ENCODE results near the gene PHLDA2. TPM values are rescaled to one million over a fixed set of nuclear protein-coding genes. Genes with fewer than 3 reads are reported as not detected.

Gene PHLDA2
- total RNA-seq, 2 donors from 2014 or later = 4.6 to 8.1 TPM

- no peak for DNase-seq (ENCODE audit: low spot score)
- intact Hi-C loops (cut with DNase I) = no loop called here
These were observed 25.6 kb downstream of the PHLDA2 start for GRCh38 chr11:2903672-2904011.

- intact Hi-C loops (cut with DNase I) = no loop called here
These were observed 26.2 kb downstream of the PHLDA2 start for GRCh38 chr11:2902784-2903671.

GRCh38 chr11:2901854-2902783 lies 27.1 kb downstream of the PHLDA2 start:
- intact Hi-C loops (cut with DNase I) = no loop called here
- DNase-seq (ENCODE audit: low spot score) = peak; percentile 99

More at GRCh38 chr11:2902784-2903671, 26.2 kb downstream of the PHLDA2 start:
- DNase-seq (ENCODE audit: low spot score) = no peak

- intact Hi-C loops (cut with DNase I) = no loop called here
- DNase-seq (ENCODE audit: low spot score) = no peak
These were observed 27.9 kb downstream of the PHLDA2 start for GRCh38 chr11:2901196-2901796.

GRCh38 chr11:2899080-2899783 lies 30.0 kb downstream of the PHLDA2 start:
- intact Hi-C loops (cut with DNase I) = loop anchor here in 1 of 2 donors (10.0 kb wide), 1 partner anchor 594 kb away; the partner anchor contains the start of genes C11orf21 and TSPAN32
- DNase-seq (ENCODE audit: low spot score) = no peak

GRCh38 chr11:2898366-2899079 lies 30.7 kb downstream of the PHLDA2 start:
- intact Hi-C loops (cut with DNase I) = loop anchor here in 1 of 2 donors (10.0 kb wide), 1 partner anchor 594 kb away; the partner anchor contains the start of genes C11orf21 and TSPAN32
- peak; percentile 90 for DNase-seq (ENCODE audit: low spot score)

- intact Hi-C loops (cut with DNase I) = loop anchor here in 1 of 2 donors (10.0 kb wide), 1 partner anchor 592 kb away; the partner anchor contains the start of genes C11orf21 and TSPAN32
- DNase-seq (ENCODE audit: low spot score) = no peak
These were observed 32.2 kb downstream of the PHLDA2 start for GRCh38 chr11:2897048-2897447.

- intact Hi-C loops (cut with DNase I) = loop anchor here in 1 of 2 donors (10.0 kb wide), 1 partner anchor 591 kb away; the partner anchor contains the start of genes C11orf21 and TSPAN32
- no peak for DNase-seq (ENCODE audit: low spot score)
These were observed 33.2 kb downstream of the PHLDA2 start for GRCh38 chr11:2896047-2896446.

- intact Hi-C loops (cut with DNase I) = loop anchor here (5.0 to 10.0 kb wide), 2 partner anchors 467 to 589 kb away; partner anchors contain the start of genes C11orf21 (in 1 of the 2) and TSPAN32 (in 1 of the 2)
- DNase-seq (ENCODE audit: low spot score) = no peak
These were observed 35.3 kb downstream of the PHLDA2 start for GRCh38 chr11:2893935-2894334.

GRCh38 chr11:2892967-2893528 lies 36.2 kb downstream of the PHLDA2 start:
- no peak for DNase-seq (ENCODE audit: low spot score)
- intact Hi-C loops (cut with DNase I) = loop anchor here (5.0 to 10.0 kb wide), 2 partner anchors 466 to 588 kb away; partner anchors contain the start of genes C11orf21 (in 1 of the 2) and TSPAN32 (in 1 of the 2)

- intact Hi-C loops (cut with DNase I) = loop anchor here (5.0 to 10.0 kb wide), 2 partner anchors 465 to 588 kb away; partner anchors contain the start of genes C11orf21 (in 1 of the 2) and TSPAN32 (in 1 of the 2)
These were observed 36.8 kb downstream of the PHLDA2 start for GRCh38 chr11:2892215-2892966.

GRCh38 chr11:2891326-2892214 lies 37.6 kb downstream of the PHLDA2 start:
- intact Hi-C loops (cut with DNase I) = loop anchor here (2.0 to 10.0 kb wide), 3 partner anchors 359 to 587 kb away; partner anchors contain the start of genes C11orf21 (in 1 of the 2) and TSPAN32 (in 1 of the 2)
- DNase-seq (ENCODE audit: low spot score) = peak; percentile 89

More at GRCh38 chr11:2892215-2892966, 36.8 kb downstream of the PHLDA2 start:
- no peak for DNase-seq (ENCODE audit: low spot score)

GRCh38 chr11:2890466-2891294 lies 38.5 kb downstream of the PHLDA2 start:
- DNase-seq (ENCODE audit: low spot score) = no peak
- intact Hi-C loops (cut with DNase I) = loop anchor here (2.0 to 10.0 kb wide), 3 partner anchors 358 to 586 kb away; partner anchors contain the start of genes C11orf21 (in 1 of the 2) and TSPAN32 (in 1 of the 2)
